Measurements from ENCODE around the gene ALOX5AP. TPM values are rescaled to one million over a fixed set of nuclear protein-coding genes. Genes with fewer than 3 reads are reported as not detected.

ALOX5AP gene
- total RNA-seq, 1 experiment from 2014 or later, result not detected

- no TSS peak for BruUV-seq (replicated peaks)
- H3K27me3 ChIP-seq (replicated peaks; ENCODE audit: insufficient read depth, low read depth, low read length, poor library complexity), result no peaks in the 10 kb centered on the region
- intact Hi-C loops (cut with micrococcal nuclease; ENCODE audit: unreplicated experiment), result loop anchor here (10.0 kb wide), 1 partner anchor 206 kb away; no protein-coding TSS in a partner anchor
- H3K36me3 ChIP-seq (ENCODE audit: insufficient read depth, low read length, poor library complexity, severe bottlenecking), result no peaks in the 10 kb centered on the region
- POLR2A ChIA-PET (ENCODE audit: low non-redundant PET), result no interaction called here
- H3K9me3 ChIP-seq (ENCODE audit: low read depth, low read length, poor library complexity, severe bottlenecking), result no peaks in the 10 kb centered on the region
- TF ChIP-seq EZH2 (IDR thresholded peaks at IDR 0.05; ENCODE audit: borderline replicate concordance, low read depth, low read length, poor library complexity, severe bottlenecking), result no peak
- TF ChIP-seq CTCF (conservative IDR thresholded peaks at IDR 0.05; ENCODE audit: low read depth, low read length), result no peak
- CTCF ChIA-PET, result interaction anchor here (0.5 to 0.7 kb wide), 2 partner anchors 236 to 242 kb away, joined by 5 to 10 read pairs; no protein-coding TSS in a partner anchor
- no peak for DNase-seq (ENCODE audit: low spot score)
- H3K27ac ChIP-seq (ENCODE audit: low read depth, low read length, poor library complexity, severe bottlenecking), result no peak overlapping the region
- H3K4me3 ChIP-seq (ENCODE audit: low read depth, low read length, poor library complexity, severe bottlenecking), result no peak overlapping the region
- H3K4me1 ChIP-seq (ENCODE audit: insufficient read depth, low read length, poor library complexity, severe bottlenecking), result no peaks in the 10 kb centered on the region
These were observed 73.3 kb downstream of the ALOX5AP start for GRCh38 chr13:30808600-30808999.

- no peak overlapping the region for H3K4me3 ChIP-seq (ENCODE audit: low read depth, low read length, poor library complexity, severe bottlenecking)
- BruUV-seq (replicated peaks), result no TSS peak
- H3K36me3 ChIP-seq (ENCODE audit: insufficient read depth, low read length, poor library complexity, severe bottlenecking), result no peaks in the 10 kb centered on the region
- TF ChIP-seq EZH2 (IDR thresholded peaks at IDR 0.05; ENCODE audit: borderline replicate concordance, low read depth, low read length, poor library complexity, severe bottlenecking) (no peak), CTCF (conservative IDR thresholded peaks at IDR 0.05; ENCODE audit: low read depth, low read length) (no peak)
- intact Hi-C loops (cut with micrococcal nuclease; ENCODE audit: unreplicated experiment), result loop anchor here (10.0 kb wide), 1 partner anchor 205 kb away; no protein-coding TSS in a partner anchor
- POLR2A ChIA-PET (ENCODE audit: low non-redundant PET), result no interaction called here
- H3K4me1 ChIP-seq (ENCODE audit: insufficient read depth, low read length, poor library complexity, severe bottlenecking), result no peaks in the 10 kb centered on the region
- no peak for DNase-seq (ENCODE audit: low spot score)
- no peaks in the 10 kb centered on the region for H3K9me3 ChIP-seq (ENCODE audit: low read depth, low read length, poor library complexity, severe bottlenecking)
- no peak overlapping the region for H3K27ac ChIP-seq (ENCODE audit: low read depth, low read length, poor library complexity, severe bottlenecking)
- CTCF ChIA-PET, result no interaction called here
- no peaks in the 10 kb centered on the region for H3K27me3 ChIP-seq (replicated peaks; ENCODE audit: insufficient read depth, low read depth, low read length, poor library complexity)
These were observed 74.4 kb downstream of the ALOX5AP start for GRCh38 chr13:30809787-30810186.

GRCh38 chr13:30810261-30810701 is 74.9 kb downstream of the ALOX5AP start:
- Histone ChIP-seq H3K4me1 (ENCODE audit: insufficient read depth, low read length, poor library complexity, severe bottlenecking) (no peaks in the 10 kb centered on the region), H3K4me3 (ENCODE audit: low read depth, low read length, poor library complexity, severe bottlenecking) (no peak overlapping the region), H3K36me3 (ENCODE audit: insufficient read depth, low read length, poor library complexity, severe bottlenecking) (no peaks in the 10 kb centered on the region), H3K27ac (ENCODE audit: low read depth, low read length, poor library complexity, severe bottlenecking) (no peak overlapping the region), H3K9me3 (ENCODE audit: low read depth, low read length, poor library complexity, severe bottlenecking) (no peaks in the 10 kb centered on the region), H3K27me3 (replicated peaks; ENCODE audit: insufficient read depth, low read depth, low read length, poor library complexity) (no peaks in the 10 kb centered on the region)
- no TSS peak for BruUV-seq (replicated peaks)
- CTCF ChIA-PET, result no interaction called here
- DNase-seq (ENCODE audit: low spot score), result no peak
- POLR2A ChIA-PET (ENCODE audit: low non-redundant PET), result no interaction called here
- TF ChIP-seq CTCF (conservative IDR thresholded peaks at IDR 0.05; ENCODE audit: low read depth, low read length) (no peak), EZH2 (IDR thresholded peaks at IDR 0.05; ENCODE audit: borderline replicate concordance, low read depth, low read length, poor library complexity, severe bottlenecking) (no peak)
- intact Hi-C loops (cut with micrococcal nuclease; ENCODE audit: unreplicated experiment), result no loop called here
